Gastroesophageal sphincter (tissue), 4 donors: ENCODE data around the gene TK2. TPM values are rescaled to one million over a fixed set of nuclear protein-coding genes. Genes with fewer than 3 reads are reported as not detected.
A peak's percentile ranks its signal among the peaks of the same experiment; 100 is the strongest.

Experiments used
- ATAC-seq: fragments of 150-250 bp; one replicate; pipeline ENCODE4 v1.9.1; 2016; ENCODE audit warnings: mild to moderate bottlenecking, moderate library complexity
- H3K27ac ChIP-seq, 4 donors: fragments of 200-600 bp; sonication (generic) in 3 of 4; 1 replicate in 3 of 4; 2 replicates in 1 of 4; pipeline ENCODE4 v1.5.1; 2016 to 2019
- H3K27me3 ChIP-seq: fragments of 200-600 bp; sonication (generic); one replicate; pipeline ENCODE4 v1.5.1; 2019
- H3K36me3 ChIP-seq, 2 donors: fragments of 200-600 bp; sonication (generic); one replicate each; pipeline ENCODE4 v1.5.1; 2019; ENCODE audit warnings: control low read depth in 1 of 2
- H3K4me1 ChIP-seq, 3 donors: fragments of 200-600 bp; sonication (generic); 1 replicate in 2 of 3; 2 replicates in 1 of 3; pipeline ENCODE4 v1.5.1; 2016 to 2019; ENCODE audit warnings: control low read depth in 2 of 3
- H3K4me3 ChIP-seq, 2 donors: fragments of 200-600 bp; sonication (generic); one replicate each; pipeline ENCODE4 v1.5.1; 2019; ENCODE audit warnings: mild to moderate bottlenecking in 1 of 2, moderate library complexity in 1 of 2
- H3K9me3 ChIP-seq, 3 donors: fragments of 200-600 bp; sonication (generic); one replicate each; pipeline ENCODE4 v1.5.1; 2017 to 2019; ENCODE audit warnings: control low read depth in 2 of 3
- CTCF ChIP-seq, 4 experiments: fragments of 200-600 bp in 2 of 4; fragments of 450-650 bp in 2 of 4; sonication (generic) in 1 of 4; IDR thresholded peaks; one replicate each; pipeline ENCODE4 v1.5.1; 2017 to 2019; ENCODE audit warnings: antibody characterized with exemption in 4 of 4, mild to moderate bottlenecking in 2 of 4, moderate library complexity in 2 of 4
- EP300 ChIP-seq: sonication (generic); formaldehyde crosslinking; IDR thresholded peaks from one replicate; pipeline ENCODE4 v1.6.1; 2017; ENCODE audit warnings: antibody characterized with exemption, mild to moderate bottlenecking
- POLR2A ChIP-seq, 2 donors: fragments of 450-650 bp; IDR thresholded peaks; one replicate each; pipeline ENCODE4 v1.6.1; 2017; ENCODE audit warnings: antibody characterized with exemption in 2 of 2, mild to moderate bottlenecking in 2 of 2, moderate library complexity in 1 of 2
- POLR2AphosphoS5 ChIP-seq: sonication (generic); formaldehyde crosslinking; IDR thresholded peaks from one replicate; pipeline ENCODE4 v1.6.1; 2017; ENCODE audit warnings: antibody characterized with exemption
- WGBS, 2 donors: methylation state at CpG; one replicate each; pipeline ENCODE4 v1.1.5; 2018; ENCODE audit warnings: low coverage in 1 of 2; 5-methylcytosine and 5-hydroxymethylcytosine counted together
- total RNA-seq, 4 donors: library from RNA; depleted of rRNA; stranded (reverse); fragments of >200 nt; gene quantifications; one replicate each; pipeline ENCODE4 v1.1.0, GENCODE V29; 2016

TK2 gene
- total RNA-seq, 4 donors from 2014 or later: 32.7 to 42.8 (median 37.0) TPM

GRCh38 chr16:66488505-66488904 is 61.4 kb downstream of the TK2 start:
- H3K9me3 ChIP-seq: no peaks in the 10 kb centered on the region
- no peak for ATAC-seq
- no peaks in the 10 kb centered on the region for H3K27me3 ChIP-seq
- TF ChIP-seq EP300 (no peak), POLR2AphosphoS5 (no peak), CTCF (IDR thresholded peaks at IDR 0.05) (no peak), POLR2A (IDR thresholded peaks at IDR 0.05) (no peak)
- H3K27ac ChIP-seq: no peak overlapping the region
- peaks cover 0 to 18% (median 14%) of the 10 kb centered on the region in 3 donors for H3K4me1 ChIP-seq
- H3K36me3 ChIP-seq: peaks cover 0 to 9% of the 10 kb centered on the region in 2 donors
- no peak overlapping the region for H3K4me3 ChIP-seq
- WGBS, 2 donors: 100% methylated on average over 1 of the region's 1 CpG

GRCh38 chr16:66487580-66488275 is 62.2 kb downstream of the TK2 start:
- TF ChIP-seq POLR2AphosphoS5 (no peak), EP300 (no peak), CTCF (IDR thresholded peaks at IDR 0.05) (no peak), POLR2A (IDR thresholded peaks at IDR 0.05) (no peak)
- Histone ChIP-seq H3K36me3 (peaks cover 0 to 2% of the 10 kb centered on the region in 2 donors), H3K27ac (peak overlapping the region in 3 of 4 donors; percentile 52 to 56 (median 53)), H3K9me3 (no peaks in the 10 kb centered on the region), H3K4me3 (no peak overlapping the region), H3K4me1 (peaks cover 0 to 18% (median 14%) of the 10 kb centered on the region in 3 donors), H3K27me3 (no peaks in the 10 kb centered on the region)
- 100% methylated on average over 1 of the region's 5 CpGs for WGBS, 2 donors
- ATAC-seq: no peak

- Histone ChIP-seq H3K9me3 (no peaks in the 10 kb centered on the region), H3K4me3 (no peak overlapping the region), H3K4me1 (peaks cover 0 to 18% (median 14%) of the 10 kb centered on the region in 3 donors), H3K36me3 (no peaks in the 10 kb centered on the region), H3K27ac (peak overlapping the region in 3 of 4 donors; percentile 52 to 56 (median 53)), H3K27me3 (no peaks in the 10 kb centered on the region)
- 20% methylated on average over 1 of the region's 3 CpGs; no CpG with 5 or more reads in 1 of the 2 donors for WGBS, 2 donors
- no peak for TF ChIP-seq EP300
- no peak for TF ChIP-seq CTCF (IDR thresholded peaks at IDR 0.05)
- TF ChIP-seq POLR2A (IDR thresholded peaks at IDR 0.05): no peak
- TF ChIP-seq POLR2AphosphoS5: no peak
- ATAC-seq: peak; percentile 58
Measured at GRCh38 chr16:66486773-66487579, 62.9 kb downstream of the TK2 start.

GRCh38 chr16:66486199-66486772 is 63.6 kb downstream of the TK2 start:
- Histone ChIP-seq H3K36me3 (no peaks in the 10 kb centered on the region), H3K27ac (peak overlapping the region in 3 of 4 donors; percentile 52 to 56 (median 53)), H3K4me1 (peaks cover 0 to 18% (median 14%) of the 10 kb centered on the region in 3 donors), H3K27me3 (no peaks in the 10 kb centered on the region), H3K4me3 (no peak overlapping the region), H3K9me3 (no peaks in the 10 kb centered on the region)
- no peak for TF ChIP-seq EP300
- TF ChIP-seq POLR2AphosphoS5: no peak
- TF ChIP-seq POLR2A (IDR thresholded peaks at IDR 0.05): no peak
- no peak for TF ChIP-seq CTCF (IDR thresholded peaks at IDR 0.05)
- WGBS, 2 donors: 95 to 98% methylated on average over 4 to 9 of the region's 12 CpGs
- ATAC-seq: no peak
